ENCODE results near the gene ADAM20. TPM values are rescaled to one million over a fixed set of nuclear protein-coding genes. Genes with fewer than 3 reads are reported as not detected.

The ADAM20 gene
- polyA plus RNA-seq (2013, experiment 1 of 2), result 0.15 TPM
- polyA plus RNA-seq (2013, experiment 2 of 2), result 0.15 TPM

DNA sequence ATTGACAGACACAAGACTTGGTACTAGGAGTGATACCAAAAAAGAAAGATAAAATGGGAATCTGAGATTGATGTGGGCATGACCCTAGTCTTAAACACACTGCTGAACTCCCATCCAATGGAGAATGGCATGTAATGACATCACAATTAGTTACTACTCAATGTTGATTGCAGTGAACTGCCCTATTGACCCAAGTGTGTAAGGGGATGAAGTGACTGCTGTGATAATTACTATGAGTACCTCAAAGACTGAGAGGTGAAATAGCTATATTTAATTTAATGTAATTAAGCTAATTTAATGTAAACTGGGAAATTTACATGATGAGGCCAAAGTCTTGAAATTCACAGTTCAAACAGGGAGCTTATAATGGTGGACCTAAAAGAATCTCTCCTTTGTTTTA is at the start of gene ADAM20:
ADAM20 (minus strand) TSS at position 101 of the 400 bp plus-strand sequence. CDS start 10,247 bp downstream, outside the sequence.
- no peaks in the 10 kb centered on the region for H3K4me1 ChIP-seq (ENCODE audit: control insufficient read depth, insufficient read depth, low read length, poor library complexity, severe bottlenecking)
- H3K9me3 ChIP-seq (ENCODE audit: control insufficient read depth, low read length), result peaks cover 21% of the 10 kb centered on the region

DNA sequence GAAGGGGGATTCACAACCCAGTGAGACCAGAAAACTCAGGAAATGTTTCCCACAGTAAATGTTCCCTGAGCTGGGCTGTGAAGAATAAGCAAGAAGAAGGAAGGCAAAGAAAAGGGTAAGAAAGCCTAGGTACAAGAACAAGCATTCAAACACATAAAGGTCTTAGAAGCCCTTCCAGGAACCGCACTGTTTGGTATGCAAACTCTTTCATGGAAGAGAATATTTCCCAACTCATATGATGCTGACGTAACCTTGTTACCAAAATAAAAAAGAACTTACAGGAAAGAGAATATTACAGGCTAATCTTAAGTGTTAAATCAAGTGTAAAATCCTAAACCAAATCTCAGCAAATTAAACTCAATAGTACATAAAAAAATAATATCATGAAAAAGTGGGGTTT is 42.1 kb upstream of the ADAM20 start:
- Histone ChIP-seq H3K9me3 (ENCODE audit: control insufficient read depth, low read length) (no peaks in the 10 kb centered on the region), H3K27ac (ENCODE audit: low read depth, low read length, severe bottlenecking) (no peak overlapping the region), H3K36me3 (ENCODE audit: control insufficient read depth, insufficient read depth, low read length) (peaks cover 23% of the 10 kb centered on the region), H3K4me1 (ENCODE audit: control insufficient read depth, insufficient read depth, low read length, poor library complexity, severe bottlenecking) (no peaks in the 10 kb centered on the region), H3K4me3 (ENCODE audit: extremely low read depth, insufficient read depth, low read length, poor library complexity, severe bottlenecking) (no peak overlapping the region)
- WGBS, 2 experiments (ENCODE audit: insufficient coverage in 2 of 2), result no CpG with 5 or more reads among the region's 2 CpGs

More for the DNA sequence above, at the start of gene ADAM20:
- no peak within 1 kb of the TSS for H3K27ac ChIP-seq (ENCODE audit: low read depth, low read length, severe bottlenecking)
- no peak within 1 kb of the TSS for H3K4me3 ChIP-seq (ENCODE audit: extremely low read depth, insufficient read depth, low read length, poor library complexity, severe bottlenecking)
- no peaks in the 10 kb centered on the region for H3K36me3 ChIP-seq (ENCODE audit: control insufficient read depth, insufficient read depth, low read length)

DNA sequence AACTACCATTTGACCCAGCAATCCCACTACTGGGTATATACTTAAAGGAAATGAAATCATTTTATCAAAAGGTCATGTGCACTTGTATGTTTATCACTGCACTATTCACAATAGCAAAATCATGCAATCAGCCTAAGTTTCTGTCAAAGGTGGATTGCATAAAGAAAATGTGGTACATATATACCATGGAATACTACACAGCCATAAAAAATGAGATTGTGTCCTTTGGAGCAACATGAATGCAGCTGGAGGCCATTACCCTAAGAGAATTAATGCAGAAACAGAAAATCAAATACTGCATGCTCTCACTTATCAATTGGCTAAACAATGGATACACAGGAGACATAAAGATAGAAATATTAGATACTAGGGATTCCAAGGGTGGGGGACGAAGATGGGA is 38.2 kb upstream of the ADAM20 start:
- H3K4me1 ChIP-seq (ENCODE audit: control insufficient read depth, insufficient read depth, low read length, poor library complexity, severe bottlenecking), result no peaks in the 10 kb centered on the region
- no peak overlapping the region for H3K4me3 ChIP-seq (ENCODE audit: extremely low read depth, insufficient read depth, low read length, poor library complexity, severe bottlenecking)
- H3K36me3 ChIP-seq (ENCODE audit: control insufficient read depth, insufficient read depth, low read length), result peaks cover 5% of the 10 kb centered on the region
- no peaks in the 10 kb centered on the region for H3K9me3 ChIP-seq (ENCODE audit: control insufficient read depth, low read length)
- WGBS, 2 experiments (ENCODE audit: insufficient coverage in 2 of 2), result no CpG with 5 or more reads among the region's 1 CpG
- no peak overlapping the region for H3K27ac ChIP-seq (ENCODE audit: low read depth, low read length, severe bottlenecking)

DNA sequence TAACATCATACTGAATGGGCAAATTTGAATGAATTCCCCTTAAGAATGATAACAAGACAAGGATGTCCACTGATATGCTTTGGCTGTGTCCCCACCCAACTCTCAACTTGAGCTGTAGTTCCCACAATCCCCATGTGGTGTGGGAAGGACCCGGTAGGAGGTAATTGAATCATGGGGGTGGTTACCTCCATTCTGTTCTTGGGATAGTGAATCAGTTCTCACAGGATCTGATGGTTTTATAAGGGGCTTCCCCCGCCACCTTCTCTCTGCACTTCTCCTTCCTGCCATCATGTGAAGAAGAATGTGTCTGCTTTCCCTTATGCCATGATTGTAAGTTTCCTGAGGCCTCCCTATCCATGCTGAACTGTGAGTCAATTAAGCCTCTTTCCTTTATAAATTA is 36.3 kb upstream of the ADAM20 start:
- Histone ChIP-seq H3K9me3 (ENCODE audit: control insufficient read depth, low read length) (no peaks in the 10 kb centered on the region), H3K4me3 (ENCODE audit: extremely low read depth, insufficient read depth, low read length, poor library complexity, severe bottlenecking) (no peak overlapping the region), H3K36me3 (ENCODE audit: control insufficient read depth, insufficient read depth, low read length) (peaks cover 15% of the 10 kb centered on the region), H3K27ac (ENCODE audit: low read depth, low read length, severe bottlenecking) (no peak overlapping the region), H3K4me1 (ENCODE audit: control insufficient read depth, insufficient read depth, low read length, poor library complexity, severe bottlenecking) (no peaks in the 10 kb centered on the region)
- WGBS, 2 experiments (ENCODE audit: insufficient coverage in 2 of 2), result 100% methylated on average over 1 of the region's 2 CpGs; no CpG with 5 or more reads in 1 of the 2 experiments

DNA sequence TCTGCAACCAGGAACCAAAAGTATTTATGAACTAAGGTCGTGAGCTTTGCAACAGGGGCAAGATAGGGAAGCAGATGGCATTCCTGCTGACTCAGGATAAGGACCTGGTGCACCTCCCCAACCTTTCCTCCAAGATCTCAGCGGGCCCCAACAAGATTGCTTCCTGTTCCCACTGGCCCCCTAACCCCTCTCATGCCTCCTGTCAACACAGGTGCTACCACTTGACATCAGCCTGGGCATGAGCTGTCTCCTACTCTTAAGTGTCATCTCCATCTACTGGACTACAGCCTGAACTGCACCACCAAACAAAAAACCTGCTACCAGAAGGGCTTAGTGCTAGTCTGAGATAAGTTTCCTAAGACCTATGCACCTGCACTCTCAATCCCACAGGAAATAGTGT is 33.0 kb upstream of the ADAM20 start:
- peaks cover 43% of the 10 kb centered on the region for H3K36me3 ChIP-seq (ENCODE audit: control insufficient read depth, insufficient read depth, low read length)

DNA sequence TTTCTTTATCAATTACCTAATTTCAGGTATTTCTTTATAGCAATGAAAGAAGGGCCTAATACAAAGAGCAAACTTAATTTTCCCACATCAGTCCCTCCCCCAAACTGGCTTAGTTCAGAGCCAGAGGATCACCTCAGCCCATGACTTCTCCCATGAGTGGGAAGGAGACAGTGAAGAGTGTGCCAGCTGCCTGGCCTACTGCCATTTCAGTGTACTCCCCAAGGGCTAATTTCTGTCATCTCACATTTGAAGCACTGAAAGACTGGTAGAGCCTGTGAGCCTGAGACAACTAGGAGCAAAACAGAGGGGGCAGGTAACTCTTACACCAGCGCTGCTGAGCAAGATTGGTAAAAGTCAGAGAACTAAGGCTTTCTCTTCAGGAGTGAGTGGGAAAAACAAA is 29.1 kb upstream of the ADAM20 start:
- Histone ChIP-seq H3K27ac (ENCODE audit: low read depth, low read length, severe bottlenecking) (no peak overlapping the region), H3K4me1 (ENCODE audit: control insufficient read depth, insufficient read depth, low read length, poor library complexity, severe bottlenecking) (no peaks in the 10 kb centered on the region), H3K4me3 (ENCODE audit: extremely low read depth, insufficient read depth, low read length, poor library complexity, severe bottlenecking) (no peak overlapping the region), H3K36me3 (ENCODE audit: control insufficient read depth, insufficient read depth, low read length) (peaks cover 61% of the 10 kb centered on the region), H3K9me3 (ENCODE audit: control insufficient read depth, low read length) (peaks cover 33% of the 10 kb centered on the region)
- WGBS, 2 experiments (ENCODE audit: insufficient coverage in 2 of 2), result 90 to 100% methylated on average over 1 of the region's 1 CpG

More for the DNA sequence above, 33.0 kb upstream of the ADAM20 start:
- no peak overlapping the region for H3K4me3 ChIP-seq (ENCODE audit: extremely low read depth, insufficient read depth, low read length, poor library complexity, severe bottlenecking)
- H3K9me3 ChIP-seq (ENCODE audit: control insufficient read depth, low read length), result peaks cover 18% of the 10 kb centered on the region
- WGBS, 2 experiments (ENCODE audit: insufficient coverage in 2 of 2), result 79 to 100% methylated on average over 1 to 2 of the region's 2 CpGs
- no peak overlapping the region for H3K27ac ChIP-seq (ENCODE audit: low read depth, low read length, severe bottlenecking)
- H3K4me1 ChIP-seq (ENCODE audit: control insufficient read depth, insufficient read depth, low read length, poor library complexity, severe bottlenecking), result no peaks in the 10 kb centered on the region

DNA sequence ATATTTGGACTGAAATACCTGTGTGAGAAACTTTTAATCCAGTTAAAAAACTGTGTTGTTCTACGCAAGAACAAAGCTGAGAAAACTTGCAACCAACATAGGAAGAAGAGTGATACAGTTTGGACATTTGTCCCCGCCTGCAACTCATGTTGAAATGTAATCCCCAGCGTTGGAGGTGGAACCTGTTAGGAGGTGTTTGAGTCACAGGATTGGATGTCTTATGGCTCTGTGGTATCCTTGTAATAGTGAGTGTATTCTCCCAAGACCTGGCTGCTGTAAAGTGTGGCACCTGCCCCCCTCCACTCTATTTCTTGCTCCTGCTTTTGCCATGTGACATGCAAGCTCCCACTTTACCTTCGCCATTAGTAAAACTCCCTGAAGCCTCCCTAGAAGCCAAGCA is 28.6 kb upstream of the ADAM20 start:
- Histone ChIP-seq H3K4me3 (ENCODE audit: extremely low read depth, insufficient read depth, low read length, poor library complexity, severe bottlenecking) (no peak overlapping the region), H3K36me3 (ENCODE audit: control insufficient read depth, insufficient read depth, low read length) (peaks cover 60% of the 10 kb centered on the region), H3K9me3 (ENCODE audit: control insufficient read depth, low read length) (peaks cover 33% of the 10 kb centered on the region)

DNA sequence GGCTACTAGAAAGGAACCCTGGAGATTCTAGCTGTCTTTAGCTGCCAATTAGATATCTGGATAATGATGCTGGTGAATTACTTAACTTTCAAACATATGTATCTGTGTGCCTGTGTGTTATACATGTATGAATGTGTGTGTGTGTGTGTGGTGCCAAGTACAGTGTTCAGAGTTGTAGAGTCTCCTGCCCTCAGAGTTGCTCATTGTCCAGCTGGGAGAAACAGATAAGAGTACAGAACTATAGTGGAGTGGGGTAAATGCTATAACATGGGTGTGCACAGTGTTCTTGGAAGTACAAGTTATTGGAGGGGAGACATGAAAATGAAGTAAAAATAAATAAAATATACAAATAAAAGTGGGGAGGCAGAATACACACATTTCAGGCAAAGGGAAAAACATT is 23.6 kb upstream of the ADAM20 start:
- no peaks in the 10 kb centered on the region for H3K4me1 ChIP-seq (ENCODE audit: control insufficient read depth, insufficient read depth, low read length, poor library complexity, severe bottlenecking)

More for the DNA sequence above, 28.6 kb upstream of the ADAM20 start:
- Histone ChIP-seq H3K4me1 (ENCODE audit: control insufficient read depth, insufficient read depth, low read length, poor library complexity, severe bottlenecking) (no peaks in the 10 kb centered on the region), H3K27ac (ENCODE audit: low read depth, low read length, severe bottlenecking) (no peak overlapping the region)
- WGBS, 2 experiments (ENCODE audit: insufficient coverage in 2 of 2), result 95 to 100% methylated on average over 3 to 4 of the region's 4 CpGs

DNA sequence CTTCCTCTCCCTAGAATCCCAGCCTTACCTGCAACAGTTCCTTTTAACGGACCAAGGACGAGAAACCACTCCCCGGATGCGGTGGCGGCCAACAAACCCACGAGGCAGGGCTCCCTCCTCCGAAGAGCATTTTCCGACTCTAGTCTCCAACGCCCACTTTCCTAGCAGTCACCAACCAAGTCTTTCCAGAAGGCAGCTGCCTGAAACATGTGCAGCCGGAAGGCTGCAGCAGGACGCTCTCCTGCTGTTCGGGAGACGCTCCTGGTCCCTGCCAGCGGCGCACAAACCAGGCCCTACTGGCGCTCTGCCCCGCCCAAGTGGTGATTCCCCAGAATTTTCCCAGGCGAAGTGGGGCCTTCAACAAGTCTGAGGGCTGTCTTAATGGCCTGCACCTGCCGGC is 21.1 kb upstream of the ADAM20 start:
- no peak overlapping the region for H3K4me3 ChIP-seq (ENCODE audit: extremely low read depth, insufficient read depth, low read length, poor library complexity, severe bottlenecking)
- no peak overlapping the region for H3K27ac ChIP-seq (ENCODE audit: low read depth, low read length, severe bottlenecking)
- no peaks in the 10 kb centered on the region for H3K9me3 ChIP-seq (ENCODE audit: control insufficient read depth, low read length)
- H3K36me3 ChIP-seq (ENCODE audit: control insufficient read depth, insufficient read depth, low read length), result peaks cover 3% of the 10 kb centered on the region
- H3K4me1 ChIP-seq (ENCODE audit: control insufficient read depth, insufficient read depth, low read length, poor library complexity, severe bottlenecking), result no peaks in the 10 kb centered on the region
- WGBS, 2 experiments (ENCODE audit: insufficient coverage in 2 of 2), result 94 to 97% methylated on average over 12 to 19 of the region's 19 CpGs

More for the DNA sequence above, 23.6 kb upstream of the ADAM20 start:
- H3K36me3 ChIP-seq (ENCODE audit: control insufficient read depth, insufficient read depth, low read length), result peaks cover 25% of the 10 kb centered on the region
- peaks cover 21% of the 10 kb centered on the region for H3K9me3 ChIP-seq (ENCODE audit: control insufficient read depth, low read length)
- H3K4me3 ChIP-seq (ENCODE audit: extremely low read depth, insufficient read depth, low read length, poor library complexity, severe bottlenecking), result no peak overlapping the region
- no peak overlapping the region for H3K27ac ChIP-seq (ENCODE audit: low read depth, low read length, severe bottlenecking)

DNA sequence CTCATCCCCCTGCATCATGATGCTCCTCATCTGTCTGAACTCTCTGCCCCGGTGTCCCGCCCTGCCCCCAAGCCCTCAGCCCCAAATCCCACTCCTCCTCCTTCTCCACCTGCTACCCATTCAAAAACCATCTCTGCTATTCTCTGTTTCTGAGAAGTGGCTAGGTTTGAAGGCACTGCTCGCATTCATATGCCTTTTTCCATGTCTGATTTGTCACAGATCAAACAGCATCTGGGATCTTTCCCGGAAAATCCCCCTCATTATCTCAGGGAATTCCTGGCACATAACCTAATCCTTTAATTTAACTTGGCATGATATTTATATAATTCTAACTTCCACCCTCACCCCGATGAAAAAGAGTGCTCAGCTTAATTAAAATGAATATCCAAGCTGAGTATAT is 3.3 kb upstream of the ADAM20 start:
- Histone ChIP-seq H3K27ac (ENCODE audit: low read depth, low read length, severe bottlenecking) (no peak overlapping the region), H3K4me3 (ENCODE audit: extremely low read depth, insufficient read depth, low read length, poor library complexity, severe bottlenecking) (no peak overlapping the region), H3K9me3 (ENCODE audit: control insufficient read depth, low read length) (peaks cover 21% of the 10 kb centered on the region), H3K4me1 (ENCODE audit: control insufficient read depth, insufficient read depth, low read length, poor library complexity, severe bottlenecking) (no peaks in the 10 kb centered on the region), H3K36me3 (ENCODE audit: control insufficient read depth, insufficient read depth, low read length) (no peaks in the 10 kb centered on the region)
- 79 to 86% methylated on average over 3 of the region's 5 CpGs for WGBS, 2 experiments (ENCODE audit: insufficient coverage in 2 of 2)

DNA sequence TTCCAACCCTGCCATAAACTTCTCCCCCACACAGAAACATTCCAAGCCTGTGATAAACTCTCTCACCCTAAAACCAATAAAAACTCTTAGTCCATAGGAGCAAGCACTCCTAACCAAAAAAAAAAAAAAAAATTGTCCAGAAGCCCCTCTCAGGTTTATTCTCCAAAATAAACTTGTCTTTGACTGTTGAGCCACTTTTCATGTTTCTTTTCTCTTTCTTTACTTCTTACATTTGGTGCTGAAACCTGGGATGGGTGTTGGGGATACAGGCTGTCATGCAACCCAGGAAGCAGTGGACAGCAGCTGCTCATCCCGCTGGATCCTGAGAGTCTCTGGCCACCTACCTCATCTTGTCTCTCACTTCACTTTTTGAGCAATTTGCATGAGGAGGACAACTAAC is 2.0 kb upstream of the ADAM20 start:
- Histone ChIP-seq H3K4me1 (ENCODE audit: control insufficient read depth, insufficient read depth, low read length, poor library complexity, severe bottlenecking) (no peaks in the 10 kb centered on the region), H3K27ac (ENCODE audit: low read depth, low read length, severe bottlenecking) (no peak overlapping the region), H3K9me3 (ENCODE audit: control insufficient read depth, low read length) (peaks cover 21% of the 10 kb centered on the region), H3K36me3 (ENCODE audit: control insufficient read depth, insufficient read depth, low read length) (no peaks in the 10 kb centered on the region), H3K4me3 (ENCODE audit: extremely low read depth, insufficient read depth, low read length, poor library complexity, severe bottlenecking) (no peak overlapping the region)
- 100% methylated on average over 1 of the region's 1 CpG; no CpG with 5 or more reads in 1 of the 2 experiments for WGBS, 2 experiments (ENCODE audit: insufficient coverage in 2 of 2)
